ENCODE measurements around the gene ITPRID2.

DNA sequence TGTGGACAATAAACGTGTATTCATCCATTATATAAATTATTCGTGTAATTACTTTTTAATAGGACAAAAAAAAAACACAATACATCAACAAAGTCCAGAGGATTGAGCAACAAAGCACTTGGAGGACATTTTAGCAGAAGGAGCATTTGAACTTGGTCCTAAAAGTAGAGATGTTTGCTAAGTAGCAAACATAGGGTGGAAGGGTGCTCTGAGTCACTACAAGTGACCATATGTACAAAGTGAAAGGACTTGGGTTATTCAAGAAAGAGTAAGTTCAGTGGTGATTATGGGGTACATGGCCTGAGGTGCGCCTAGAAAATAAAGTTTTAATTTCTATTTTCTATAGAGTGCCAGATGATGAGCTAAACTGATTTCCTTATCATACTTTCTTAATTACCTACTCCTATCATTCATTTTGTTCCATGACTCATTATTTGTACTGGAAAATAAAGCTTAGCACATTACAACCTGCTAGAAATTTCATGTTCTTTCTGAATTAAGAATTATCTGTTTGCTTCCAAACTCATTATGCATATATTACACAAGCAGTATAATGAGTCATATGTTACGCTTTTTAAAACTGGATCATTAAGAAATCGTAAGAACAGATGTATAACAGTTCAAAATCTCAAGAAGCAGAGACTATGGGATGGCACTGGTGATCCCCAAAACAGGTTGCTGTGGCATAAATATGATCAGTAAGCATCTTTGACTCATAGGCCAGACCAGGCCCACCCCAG, 81.1 kb downstream of the ITPRID2 start:
- no peak for TF ChIP-seq CTCF (IDR thresholded peaks at IDR 0.05)
- TF ChIP-seq POLR2A (IDR thresholded peaks at IDR 0.05) = no peak
